ENCODE results near the gene ASXL1. TPM values are rescaled to one million over a fixed set of nuclear protein-coding genes. Genes with fewer than 3 reads are reported as not detected.

Gene ASXL1
- total RNA-seq, 1 experiment from 2014 or later: 22.7 TPM

DNA sequence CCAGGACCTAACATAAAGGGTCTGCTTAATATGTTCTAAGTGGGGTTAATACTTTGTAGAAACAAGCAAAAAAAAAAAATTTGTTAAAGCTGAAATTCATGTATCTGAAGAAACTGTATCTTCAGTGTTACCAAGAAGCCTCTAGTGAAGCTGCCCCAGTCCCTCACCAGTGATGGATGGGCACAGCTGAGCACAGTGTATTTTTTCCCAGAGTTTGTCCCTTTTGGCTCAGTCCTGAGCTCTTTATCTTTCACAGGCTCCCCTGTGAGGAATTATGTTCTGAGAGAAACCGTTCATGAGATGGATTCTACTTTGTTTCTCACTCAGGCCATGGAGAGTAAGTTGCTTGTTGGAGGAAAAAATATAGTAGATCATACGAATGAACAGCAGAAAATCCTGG, 42.2 kb upstream of the ASXL1 start (continued):
- TF ChIP-seq, protein P1, sequence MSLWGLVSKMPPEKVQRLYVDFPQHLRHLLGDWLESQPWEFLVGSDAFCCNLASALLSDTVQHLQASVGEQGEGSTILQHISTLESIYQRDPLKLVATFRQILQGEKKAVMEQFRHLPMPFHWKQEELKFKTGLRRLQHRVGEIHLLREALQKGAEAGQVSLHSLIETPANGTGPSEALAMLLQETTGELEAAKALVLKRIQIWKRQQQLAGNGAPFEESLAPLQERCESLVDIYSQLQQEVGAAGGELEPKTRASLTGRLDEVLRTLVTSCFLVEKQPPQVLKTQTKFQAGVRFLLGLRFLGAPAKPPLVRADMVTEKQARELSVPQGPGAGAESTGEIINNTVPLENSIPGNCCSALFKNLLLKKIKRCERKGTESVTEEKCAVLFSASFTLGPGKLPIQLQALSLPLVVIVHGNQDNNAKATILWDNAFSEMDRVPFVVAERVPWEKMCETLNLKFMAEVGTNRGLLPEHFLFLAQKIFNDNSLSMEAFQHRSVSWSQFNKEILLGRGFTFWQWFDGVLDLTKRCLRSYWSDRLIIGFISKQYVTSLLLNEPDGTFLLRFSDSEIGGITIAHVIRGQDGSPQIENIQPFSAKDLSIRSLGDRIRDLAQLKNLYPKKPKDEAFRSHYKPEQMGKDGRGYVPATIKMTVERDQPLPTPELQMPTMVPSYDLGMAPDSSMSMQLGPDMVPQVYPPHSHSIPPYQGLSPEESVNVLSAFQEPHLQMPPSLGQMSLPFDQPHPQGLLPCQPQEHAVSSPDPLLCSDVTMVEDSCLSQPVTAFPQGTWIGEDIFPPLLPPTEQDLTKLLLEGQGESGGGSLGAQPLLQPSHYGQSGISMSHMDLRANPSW (CRISPR knock-in tag; conservative IDR thresholded peaks at IDR 0.05; ENCODE audit: low read depth): no peak
- TF ChIP-seq, protein P2, sequence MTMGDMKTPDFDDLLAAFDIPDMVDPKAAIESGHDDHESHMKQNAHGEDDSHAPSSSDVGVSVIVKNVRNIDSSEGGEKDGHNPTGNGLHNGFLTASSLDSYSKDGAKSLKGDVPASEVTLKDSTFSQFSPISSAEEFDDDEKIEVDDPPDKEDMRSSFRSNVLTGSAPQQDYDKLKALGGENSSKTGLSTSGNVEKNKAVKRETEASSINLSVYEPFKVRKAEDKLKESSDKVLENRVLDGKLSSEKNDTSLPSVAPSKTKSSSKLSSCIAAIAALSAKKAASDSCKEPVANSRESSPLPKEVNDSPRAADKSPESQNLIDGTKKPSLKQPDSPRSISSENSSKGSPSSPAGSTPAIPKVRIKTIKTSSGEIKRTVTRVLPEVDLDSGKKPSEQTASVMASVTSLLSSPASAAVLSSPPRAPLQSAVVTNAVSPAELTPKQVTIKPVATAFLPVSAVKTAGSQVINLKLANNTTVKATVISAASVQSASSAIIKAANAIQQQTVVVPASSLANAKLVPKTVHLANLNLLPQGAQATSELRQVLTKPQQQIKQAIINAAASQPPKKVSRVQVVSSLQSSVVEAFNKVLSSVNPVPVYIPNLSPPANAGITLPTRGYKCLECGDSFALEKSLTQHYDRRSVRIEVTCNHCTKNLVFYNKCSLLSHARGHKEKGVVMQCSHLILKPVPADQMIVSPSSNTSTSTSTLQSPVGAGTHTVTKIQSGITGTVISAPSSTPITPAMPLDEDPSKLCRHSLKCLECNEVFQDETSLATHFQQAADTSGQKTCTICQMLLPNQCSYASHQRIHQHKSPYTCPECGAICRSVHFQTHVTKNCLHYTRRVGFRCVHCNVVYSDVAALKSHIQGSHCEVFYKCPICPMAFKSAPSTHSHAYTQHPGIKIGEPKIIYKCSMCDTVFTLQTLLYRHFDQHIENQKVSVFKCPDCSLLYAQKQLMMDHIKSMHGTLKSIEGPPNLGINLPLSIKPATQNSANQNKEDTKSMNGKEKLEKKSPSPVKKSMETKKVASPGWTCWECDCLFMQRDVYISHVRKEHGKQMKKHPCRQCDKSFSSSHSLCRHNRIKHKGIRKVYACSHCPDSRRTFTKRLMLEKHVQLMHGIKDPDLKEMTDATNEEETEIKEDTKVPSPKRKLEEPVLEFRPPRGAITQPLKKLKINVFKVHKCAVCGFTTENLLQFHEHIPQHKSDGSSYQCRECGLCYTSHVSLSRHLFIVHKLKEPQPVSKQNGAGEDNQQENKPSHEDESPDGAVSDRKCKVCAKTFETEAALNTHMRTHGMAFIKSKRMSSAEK (CRISPR knock-in tag; IDR thresholded peaks at IDR 0.05; ENCODE audit: borderline replicate concordance): no peak
- TF ChIP-seq, protein P3, sequence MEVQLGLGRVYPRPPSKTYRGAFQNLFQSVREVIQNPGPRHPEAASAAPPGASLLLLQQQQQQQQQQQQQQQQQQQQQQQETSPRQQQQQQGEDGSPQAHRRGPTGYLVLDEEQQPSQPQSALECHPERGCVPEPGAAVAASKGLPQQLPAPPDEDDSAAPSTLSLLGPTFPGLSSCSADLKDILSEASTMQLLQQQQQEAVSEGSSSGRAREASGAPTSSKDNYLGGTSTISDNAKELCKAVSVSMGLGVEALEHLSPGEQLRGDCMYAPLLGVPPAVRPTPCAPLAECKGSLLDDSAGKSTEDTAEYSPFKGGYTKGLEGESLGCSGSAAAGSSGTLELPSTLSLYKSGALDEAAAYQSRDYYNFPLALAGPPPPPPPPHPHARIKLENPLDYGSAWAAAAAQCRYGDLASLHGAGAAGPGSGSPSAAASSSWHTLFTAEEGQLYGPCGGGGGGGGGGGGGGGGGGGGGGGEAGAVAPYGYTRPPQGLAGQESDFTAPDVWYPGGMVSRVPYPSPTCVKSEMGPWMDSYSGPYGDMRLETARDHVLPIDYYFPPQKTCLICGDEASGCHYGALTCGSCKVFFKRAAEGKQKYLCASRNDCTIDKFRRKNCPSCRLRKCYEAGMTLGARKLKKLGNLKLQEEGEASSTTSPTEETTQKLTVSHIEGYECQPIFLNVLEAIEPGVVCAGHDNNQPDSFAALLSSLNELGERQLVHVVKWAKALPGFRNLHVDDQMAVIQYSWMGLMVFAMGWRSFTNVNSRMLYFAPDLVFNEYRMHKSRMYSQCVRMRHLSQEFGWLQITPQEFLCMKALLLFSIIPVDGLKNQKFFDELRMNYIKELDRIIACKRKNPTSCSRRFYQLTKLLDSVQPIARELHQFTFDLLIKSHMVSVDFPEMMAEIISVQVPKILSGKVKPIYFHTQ (CRISPR knock-in tag; IDR thresholded peaks at IDR 0.05): no peak

GRCh38 chr20:32316667-32317066, 41.5 kb upstream of the ASXL1 start:
- H3K27me3 Mint-ChIP-seq (ENCODE audit: low read depth): no peaks in the 10 kb centered on the region
- H3K4me1 Mint-ChIP-seq: no peaks in the 10 kb centered on the region
- ChIA-PET CTCF (no interaction called here), POLR2A (interaction anchor here (0.6 kb wide), 1 partner anchor 83 kb away, joined by 5 read pairs; no protein-coding TSS in a partner anchor)
- no peak overlapping the region for H3K27ac Mint-ChIP-seq
- H3K9me3 Mint-ChIP-seq: no peaks in the 10 kb centered on the region
- ATAC-seq: no peak
- no peak for DNase-seq (ENCODE audit: low spot score)
- H3K36me3 Mint-ChIP-seq: peaks cover 17% of the 10 kb centered on the region
- no peak overlapping the region for H3K4me3 Mint-ChIP-seq
- TF ChIP-seq PRRX2 (CRISPR knock-in tag; IDR thresholded peaks at IDR 0.05): no peak
- TF ChIP-seq ZNF219 (CRISPR knock-in tag; IDR thresholded peaks at IDR 0.05; ENCODE audit: borderline replicate concordance): no peak
- no peak for TF ChIP-seq OVOL2 (CRISPR knock-in tag; IDR thresholded peaks at IDR 0.05; ENCODE audit: borderline replicate concordance)
- TF ChIP-seq, protein P4, sequence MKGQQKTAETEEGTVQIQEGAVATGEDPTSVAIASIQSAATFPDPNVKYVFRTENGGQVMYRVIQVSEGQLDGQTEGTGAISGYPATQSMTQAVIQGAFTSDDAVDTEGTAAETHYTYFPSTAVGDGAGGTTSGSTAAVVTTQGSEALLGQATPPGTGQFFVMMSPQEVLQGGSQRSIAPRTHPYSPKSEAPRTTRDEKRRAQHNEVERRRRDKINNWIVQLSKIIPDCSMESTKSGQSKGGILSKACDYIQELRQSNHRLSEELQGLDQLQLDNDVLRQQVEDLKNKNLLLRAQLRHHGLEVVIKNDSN (CRISPR knock-in tag; IDR thresholded peaks at IDR 0.05): no peak
- no peak for TF ChIP-seq EMX1 (CRISPR knock-in tag; IDR thresholded peaks at IDR 0.05)
- TF ChIP-seq, protein P1 (CRISPR knock-in tag; conservative IDR thresholded peaks at IDR 0.05; ENCODE audit: low read depth): no peak
- TF ChIP-seq, protein P5, sequence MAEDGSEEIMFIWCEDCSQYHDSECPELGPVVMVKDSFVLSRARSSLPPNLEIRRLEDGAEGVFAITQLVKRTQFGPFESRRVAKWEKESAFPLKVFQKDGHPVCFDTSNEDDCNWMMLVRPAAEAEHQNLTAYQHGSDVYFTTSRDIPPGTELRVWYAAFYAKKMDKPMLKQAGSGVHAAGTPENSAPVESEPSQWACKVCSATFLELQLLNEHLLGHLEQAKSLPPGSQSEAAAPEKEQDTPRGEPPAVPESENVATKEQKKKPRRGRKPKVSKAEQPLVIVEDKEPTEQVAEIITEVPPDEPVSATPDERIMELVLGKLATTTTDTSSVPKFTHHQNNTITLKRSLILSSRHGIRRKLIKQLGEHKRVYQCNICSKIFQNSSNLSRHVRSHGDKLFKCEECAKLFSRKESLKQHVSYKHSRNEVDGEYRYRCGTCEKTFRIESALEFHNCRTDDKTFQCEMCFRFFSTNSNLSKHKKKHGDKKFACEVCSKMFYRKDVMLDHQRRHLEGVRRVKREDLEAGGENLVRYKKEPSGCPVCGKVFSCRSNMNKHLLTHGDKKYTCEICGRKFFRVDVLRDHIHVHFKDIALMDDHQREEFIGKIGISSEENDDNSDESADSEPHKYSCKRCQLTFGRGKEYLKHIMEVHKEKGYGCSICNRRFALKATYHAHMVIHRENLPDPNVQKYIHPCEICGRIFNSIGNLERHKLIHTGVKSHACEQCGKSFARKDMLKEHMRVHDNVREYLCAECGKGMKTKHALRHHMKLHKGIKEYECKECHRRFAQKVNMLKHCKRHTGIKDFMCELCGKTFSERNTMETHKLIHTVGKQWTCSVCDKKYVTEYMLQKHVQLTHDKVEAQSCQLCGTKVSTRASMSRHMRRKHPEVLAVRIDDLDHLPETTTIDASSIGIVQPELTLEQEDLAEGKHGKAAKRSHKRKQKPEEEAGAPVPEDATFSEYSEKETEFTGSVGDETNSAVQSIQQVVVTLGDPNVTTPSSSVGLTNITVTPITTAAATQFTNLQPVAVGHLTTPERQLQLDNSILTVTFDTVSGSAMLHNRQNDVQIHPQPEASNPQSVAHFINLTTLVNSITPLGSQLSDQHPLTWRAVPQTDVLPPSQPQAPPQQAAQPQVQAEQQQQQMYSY (CRISPR knock-in tag; IDR thresholded peaks at IDR 0.05): no peak
- TF ChIP-seq GRHL2 (CRISPR knock-in tag; IDR thresholded peaks at IDR 0.05; ENCODE audit: insufficient replicate concordance, severe bottlenecking): no peak
- no peak for TF ChIP-seq ETV6 (CRISPR knock-in tag; IDR thresholded peaks at IDR 0.05)
- no peak for TF ChIP-seq ERG (CRISPR knock-in tag; IDR thresholded peaks at IDR 0.05)
- TF ChIP-seq, protein P6, sequence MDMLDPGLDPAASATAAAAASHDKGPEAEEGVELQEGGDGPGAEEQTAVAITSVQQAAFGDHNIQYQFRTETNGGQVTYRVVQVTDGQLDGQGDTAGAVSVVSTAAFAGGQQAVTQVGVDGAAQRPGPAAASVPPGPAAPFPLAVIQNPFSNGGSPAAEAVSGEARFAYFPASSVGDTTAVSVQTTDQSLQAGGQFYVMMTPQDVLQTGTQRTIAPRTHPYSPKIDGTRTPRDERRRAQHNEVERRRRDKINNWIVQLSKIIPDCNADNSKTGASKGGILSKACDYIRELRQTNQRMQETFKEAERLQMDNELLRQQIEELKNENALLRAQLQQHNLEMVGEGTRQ (CRISPR knock-in tag; IDR thresholded peaks at IDR 0.05): no peak
